GM12892 (cell line): ENCODE results near the gene ROR1.

Experiments used
- POLR2A ChIP-seq: IDR thresholded peaks from 2 replicates; pipeline ENCODE4 v1.6.1; 2011; ENCODE audit warnings: low read depth, low read length, control low read depth
- POLR2AphosphoS5 ChIP-seq: IDR thresholded peaks from 2 replicates; pipeline ENCODE4 v1.6.1; 2011; ENCODE audit warnings: low read depth, low read length, control low read depth
- TAF1 ChIP-seq: IDR thresholded peaks from 2 replicates; pipeline ENCODE4 v1.6.1; 2011; ENCODE audit warnings: low read depth, mild to moderate bottlenecking, control low read depth, low read length, borderline replicate concordance

- no peak for TF ChIP-seq POLR2A
- no peak for TF ChIP-seq POLR2AphosphoS5
- no peak for TF ChIP-seq TAF1
Measured at GRCh38 chr1:63920154-63921117, 146.6 kb downstream of the ROR1 start.
